HT1080 (cell line): Measurements from ENCODE around the gene MYH7. TPM values are rescaled to one million over a fixed set of nuclear protein-coding genes. Genes with fewer than 3 reads are reported as not detected.
"Not testable (repeated sequence)": the region's sequence is repeated elsewhere in the genome, so short reads cannot be mapped to it uniquely, and the experiment has no call there.

Experiments
- DNase-seq: peaks from one replicate; pipeline ENCODE4 v3.0.0-alpha.2; 2015; ENCODE audit warnings: low read depth
- polyA plus RNA-seq, 2 experiments: library from polyadenylated mRNA; depleted of rRNA; stranded (reverse); fragments of >200 nt; gene quantifications; 2 replicates each; pipeline ENCODE4 v1.2.3, GENCODE V29; 2015
- total RNA-seq: library from RNA; depleted of rRNA; stranded (reverse); fragments of >200 nt; shearing (Covaris generic); gene quantifications from 2 replicates; pipeline ENCODE4 v1.2.3, GENCODE V29; 2014; rRNA removed

Gene MYH7
- total RNA-seq: not detected in 2 replicates
- not detected in 2 replicates for polyA plus RNA-seq (2015; cell fraction: cytosol; rRNA removed)
- polyA plus RNA-seq (2015; cell fraction: nucleus; rRNA removed): not detected in 2 replicates

- DNase-seq: no peak
These were observed at the start of gene MYH7 for GRCh38 chr14:23435543-23436326. TSS of gene MYH7 (minus strand) at chr14:23435660. CDS start at chr14:23433732, 1,928 bp downstream.

GRCh38 chr14:23483236-23483854 lies 47.9 kb upstream of the MYH7 start:
- DNase-seq: peak; percentile 39

GRCh38 chr14:23482823-23483148 lies 47.3 kb upstream of the MYH7 start:
- DNase-seq: no peak

GRCh38 chr14:23481979-23482822 lies 46.7 kb upstream of the MYH7 start:
- no peak for DNase-seq

- no peak for DNase-seq
These were observed 46.0 kb upstream of the MYH7 start for GRCh38 chr14:23481362-23481970.

- peak; percentile 50 for DNase-seq
These were observed 42.8 kb upstream of the MYH7 start for GRCh38 chr14:23478109-23478759.

- DNase-seq: no peak
These were observed 35.5 kb upstream of the MYH7 start for GRCh38 chr14:23470947-23471346.

- DNase-seq: no peak
These were observed 34.5 kb upstream of the MYH7 start for GRCh38 chr14:23469906-23470403.

GRCh38 chr14:23469127-23469905 lies 33.9 kb upstream of the MYH7 start, which contains the start of gene NGDN:
TSS of gene NGDN (plus strand) at chr14:23469703. CDS start at chr14:23469716, 13 bp downstream.
- DNase-seq: peak; percentile 100

GRCh38 chr14:23468704-23469126 lies 33.3 kb upstream of the MYH7 start:
- DNase-seq: no peak

GRCh38 chr14:23465261-23465660 lies 29.8 kb upstream of the MYH7 start:
- DNase-seq: no peak

GRCh38 chr14:23464700-23465099 lies 29.2 kb upstream of the MYH7 start:
- no peak for DNase-seq

- no peak for DNase-seq
These were observed 25.5 kb upstream of the MYH7 start for GRCh38 chr14:23460960-23461359.

- DNase-seq: no peak
These were observed 22.4 kb upstream of the MYH7 start for GRCh38 chr14:23457587-23458445.

GRCh38 chr14:23456883-23457586 lies 21.6 kb upstream of the MYH7 start:
- not testable (repeated sequence) for DNase-seq

GRCh38 chr14:23454445-23454856 lies 19.0 kb upstream of the MYH7 start:
- DNase-seq: no peak

GRCh38 chr14:23452237-23452636 lies 16.8 kb upstream of the MYH7 start:
- no peak for DNase-seq

GRCh38 chr14:23450379-23450778 lies 14.9 kb upstream of the MYH7 start:
- no peak for DNase-seq
